Measurements from ENCODE around the gene KCNN3. TPM values are rescaled to one million over a fixed set of nuclear protein-coding genes. Genes with fewer than 3 reads are reported as not detected.
A peak's percentile ranks its signal among the peaks of the same experiment; 100 is the strongest.

KCNN3 gene
- total RNA-seq, 1 experiment from 2014 or later = not detected

DNA sequence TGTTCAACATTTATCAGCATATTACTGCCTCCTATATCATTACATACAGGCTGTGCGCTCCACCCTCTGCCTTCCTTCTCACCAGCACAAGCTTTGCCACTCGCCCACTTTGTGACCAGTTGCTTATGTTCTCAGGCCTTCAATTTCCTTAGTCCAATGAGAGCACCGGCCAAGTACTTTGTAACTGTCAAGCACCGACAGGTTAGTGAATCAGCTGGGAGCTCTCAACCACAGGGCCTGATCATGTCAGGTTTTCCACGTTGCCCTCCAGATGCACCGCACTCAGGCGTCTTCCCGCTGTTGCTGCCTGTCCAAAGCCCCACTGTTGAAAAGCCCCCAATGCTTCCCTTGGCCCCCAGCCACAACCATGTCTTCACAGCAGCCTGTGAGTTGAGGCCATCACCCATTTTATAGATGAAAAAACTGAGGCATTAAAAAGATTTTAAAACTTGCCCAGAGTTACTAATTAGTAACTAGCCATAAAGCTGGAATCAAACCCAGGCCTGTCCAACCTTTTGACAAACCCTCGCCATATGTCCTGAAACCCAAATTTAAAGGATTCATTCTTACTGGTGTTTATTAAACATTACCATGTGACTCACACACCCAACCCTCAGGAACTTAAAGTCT is 3.4 kb upstream of the KCNN3 start:
- H3K27me3 Mint-ChIP-seq (ENCODE audit: unreplicated experiment) = peaks cover 67% of the 10 kb centered on the region

DNA sequence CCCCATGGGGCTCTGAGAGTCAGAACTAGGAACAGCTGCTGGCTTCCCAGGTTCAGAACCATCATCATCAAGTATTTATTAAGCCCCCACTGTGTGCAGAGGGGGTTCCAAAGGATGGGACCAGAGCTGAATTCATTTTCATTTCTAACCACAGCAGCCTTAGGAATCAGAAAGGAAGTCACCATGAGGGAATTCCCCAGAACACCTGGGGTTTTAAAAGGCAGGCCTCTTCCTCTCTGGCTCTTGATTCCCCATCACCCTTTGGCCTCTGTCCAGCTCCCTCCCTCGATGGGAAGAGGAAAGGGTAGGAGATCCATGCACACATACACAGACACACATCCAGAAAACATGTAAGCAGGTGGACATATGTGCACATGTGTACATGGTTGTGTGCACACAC is 1.3 kb upstream of the KCNN3 start:
- Mint-ChIP-seq H3K27ac (ENCODE audit: unreplicated experiment) (no peak overlapping the region), H3K4me1 (ENCODE audit: low read depth, unreplicated experiment) (peaks cover 30% of the 10 kb centered on the region), H3K36me3 (ENCODE audit: insufficient read depth, unreplicated experiment) (peaks cover 4% of the 10 kb centered on the region), H3K4me3 (ENCODE audit: low read depth, unreplicated experiment) (no peak overlapping the region), H3K9me3 (ENCODE audit: low read depth, unreplicated experiment) (no peaks in the 10 kb centered on the region), H3K27me3 (ENCODE audit: unreplicated experiment) (peaks cover 84% of the 10 kb centered on the region)
- intact Hi-C loops (cut with micrococcal nuclease; ENCODE audit: unreplicated experiment) = no loop called here
- BruUV-seq (replicated peaks) = no TSS peak
- TF ChIP-seq, protein P1, sequence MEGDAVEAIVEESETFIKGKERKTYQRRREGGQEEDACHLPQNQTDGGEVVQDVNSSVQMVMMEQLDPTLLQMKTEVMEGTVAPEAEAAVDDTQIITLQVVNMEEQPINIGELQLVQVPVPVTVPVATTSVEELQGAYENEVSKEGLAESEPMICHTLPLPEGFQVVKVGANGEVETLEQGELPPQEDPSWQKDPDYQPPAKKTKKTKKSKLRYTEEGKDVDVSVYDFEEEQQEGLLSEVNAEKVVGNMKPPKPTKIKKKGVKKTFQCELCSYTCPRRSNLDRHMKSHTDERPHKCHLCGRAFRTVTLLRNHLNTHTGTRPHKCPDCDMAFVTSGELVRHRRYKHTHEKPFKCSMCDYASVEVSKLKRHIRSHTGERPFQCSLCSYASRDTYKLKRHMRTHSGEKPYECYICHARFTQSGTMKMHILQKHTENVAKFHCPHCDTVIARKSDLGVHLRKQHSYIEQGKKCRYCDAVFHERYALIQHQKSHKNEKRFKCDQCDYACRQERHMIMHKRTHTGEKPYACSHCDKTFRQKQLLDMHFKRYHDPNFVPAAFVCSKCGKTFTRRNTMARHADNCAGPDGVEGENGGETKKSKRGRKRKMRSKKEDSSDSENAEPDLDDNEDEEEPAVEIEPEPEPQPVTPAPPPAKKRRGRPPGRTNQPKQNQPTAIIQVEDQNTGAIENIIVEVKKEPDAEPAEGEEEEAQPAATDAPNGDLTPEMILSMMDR (IDR thresholded peaks at IDR 0.05; ENCODE audit: unreplicated experiment) = no peak
- DNase-seq = peak; percentile 61
- CTCF ChIA-PET = interaction anchor here (0.6 kb wide), 2 partner anchors 11 to 228 kb away, joined by 3 read pairs; no protein-coding TSS in a partner anchor

More for the DNA sequence above, 3.4 kb upstream of the KCNN3 start:
- CTCF ChIA-PET = interaction anchor here (0.9 kb wide), 1 partner anchor 209 kb away, joined by 3 read pairs; no protein-coding TSS in a partner anchor
- no peaks in the 10 kb centered on the region for H3K9me3 Mint-ChIP-seq (ENCODE audit: low read depth, unreplicated experiment)
- intact Hi-C loops (cut with micrococcal nuclease; ENCODE audit: unreplicated experiment) = no loop called here
- H3K4me1 Mint-ChIP-seq (ENCODE audit: low read depth, unreplicated experiment) = peaks cover 43% of the 10 kb centered on the region
- no TSS peak for BruUV-seq (replicated peaks)
- H3K27ac Mint-ChIP-seq (ENCODE audit: unreplicated experiment) = no peak overlapping the region
- TF ChIP-seq, protein P1 (IDR thresholded peaks at IDR 0.05; ENCODE audit: unreplicated experiment) = no peak
- no peak for DNase-seq
- peaks cover 4% of the 10 kb centered on the region for H3K36me3 Mint-ChIP-seq (ENCODE audit: insufficient read depth, unreplicated experiment)
- H3K4me3 Mint-ChIP-seq (ENCODE audit: low read depth, unreplicated experiment) = no peak overlapping the region

DNA sequence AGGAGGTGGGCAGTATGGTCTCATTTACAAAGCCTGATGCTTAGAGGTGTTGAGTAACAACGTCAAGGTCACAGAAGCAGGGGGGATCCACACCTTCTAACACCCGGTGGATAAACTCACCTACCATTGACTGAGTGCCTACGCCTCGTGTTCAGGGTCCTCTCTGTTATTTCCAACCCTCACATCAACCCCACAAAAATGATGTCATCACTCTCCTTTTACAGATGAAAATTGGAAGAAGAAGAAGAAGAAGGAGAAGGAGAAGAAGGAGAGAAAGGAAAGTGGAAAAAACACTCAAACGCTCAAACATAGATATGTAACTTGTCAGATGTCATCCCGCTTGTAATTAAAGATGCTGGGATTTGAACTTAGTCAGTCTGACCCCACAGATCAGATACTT is 653 bp upstream of the KCNN3 start:
- Mint-ChIP-seq H3K4me1 (ENCODE audit: low read depth, unreplicated experiment) (peaks cover 30% of the 10 kb centered on the region), H3K27me3 (ENCODE audit: unreplicated experiment) (peaks cover 84% of the 10 kb centered on the region), H3K9me3 (ENCODE audit: low read depth, unreplicated experiment) (no peaks in the 10 kb centered on the region), H3K27ac (ENCODE audit: unreplicated experiment) (no peak overlapping the region), H3K4me3 (ENCODE audit: low read depth, unreplicated experiment) (peak overlapping the region; percentile 29), H3K36me3 (ENCODE audit: insufficient read depth, unreplicated experiment) (peaks cover 4% of the 10 kb centered on the region)
- no TSS peak for BruUV-seq (replicated peaks)
- no peak for DNase-seq
- CTCF ChIA-PET = interaction anchor here (1.4 to 1.9 kb wide), 2 partner anchors 8 to 214 kb away, joined by 5 read pairs; no protein-coding TSS in a partner anchor
- intact Hi-C loops (cut with micrococcal nuclease; ENCODE audit: unreplicated experiment) = no loop called here
- TF ChIP-seq, protein P1 (IDR thresholded peaks at IDR 0.05; ENCODE audit: unreplicated experiment) = no peak

DNA sequence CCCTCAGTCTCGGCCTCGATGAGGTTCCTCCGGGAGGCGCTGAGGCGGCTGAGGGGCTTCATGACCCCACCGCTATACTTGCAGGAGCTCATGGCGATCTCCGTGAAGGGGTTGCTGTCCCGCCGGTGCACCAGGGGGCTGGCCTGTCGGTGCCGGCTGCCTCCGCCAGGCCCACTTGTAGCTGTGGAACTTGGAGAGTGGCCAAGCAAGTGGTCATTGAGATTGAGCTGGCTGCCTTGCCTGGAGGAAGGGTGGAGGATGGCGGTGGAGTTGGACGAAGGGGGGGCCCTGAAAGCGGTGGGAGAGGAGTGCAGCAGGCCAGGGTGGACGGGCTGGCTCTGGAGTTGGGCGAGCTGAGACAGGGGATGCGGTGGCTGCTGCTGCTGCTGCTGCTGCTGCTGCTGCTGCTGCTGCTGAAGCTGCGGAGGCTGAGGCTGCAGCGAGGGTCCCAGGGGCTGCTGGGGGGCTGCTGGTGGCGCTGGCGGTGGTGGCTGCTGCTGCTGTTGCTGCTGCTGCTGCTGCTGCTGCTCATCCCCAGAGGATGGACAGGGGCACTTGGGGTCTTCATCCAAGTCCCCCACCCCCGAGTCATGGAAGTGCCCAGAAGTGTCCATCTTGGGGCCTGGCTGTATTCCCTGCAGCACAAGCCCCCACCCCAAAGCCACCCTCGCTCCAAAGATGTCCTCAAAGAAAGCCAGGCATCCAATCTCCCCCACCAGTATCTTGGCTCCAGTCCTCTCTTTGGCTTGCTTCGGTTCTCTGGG is 548 bp downstream of the KCNN3 start:
- Mint-ChIP-seq H3K4me1 (ENCODE audit: low read depth, unreplicated experiment) (peaks cover 28% of the 10 kb centered on the region), H3K9me3 (ENCODE audit: low read depth, unreplicated experiment) (no peaks in the 10 kb centered on the region), H3K27ac (ENCODE audit: unreplicated experiment) (no peak overlapping the region), H3K36me3 (ENCODE audit: insufficient read depth, unreplicated experiment) (peaks cover 4% of the 10 kb centered on the region), H3K4me3 (ENCODE audit: low read depth, unreplicated experiment) (no peak overlapping the region), H3K27me3 (ENCODE audit: unreplicated experiment) (peaks cover 84% of the 10 kb centered on the region)
- intact Hi-C loops (cut with micrococcal nuclease; ENCODE audit: unreplicated experiment) = no loop called here
- TF ChIP-seq, protein P1 (IDR thresholded peaks at IDR 0.05; ENCODE audit: unreplicated experiment) = no peak
- no peak for DNase-seq
- CTCF ChIA-PET = interaction anchor here (0.7 to 1.9 kb wide), 6 partner anchors 9 to 1917 kb away, joined by 3 to 6 read pairs (median 4); no protein-coding TSS in a partner anchor
- no TSS peak for BruUV-seq (replicated peaks)
